OCI-LY7 (cell line): Measurements from ENCODE around the gene LONRF3. TPM values are rescaled to one million over a fixed set of nuclear protein-coding genes. Genes with fewer than 3 reads are reported as not detected.

Experiments
- BruUV-seq: library from RNA; stranded (reverse); fragments of 400-500 nt; replicated peaks from 2 replicates; lab custom pipeline; 2021; lab: Mats Ljungman, UMichigan
- CTCF ChIA-PET: fragments of 300-600 bp; sonication (Branson Sonifier 250); formaldehyde crosslinking; loops from one replicate; lab custom pipeline; 2022; ENCODE audit warnings: antibody characterized with exemption; ENCODE audit not compliant: unreplicated experiment; lab: Charles Lee
- POLR2A ChIA-PET: fragments of 300-600 bp; sonication (Branson Sonifier 250); formaldehyde crosslinking; loops from one replicate; lab custom pipeline; 2022; ENCODE audit warnings: antibody characterized with exemption; lab: Charles Lee
- DNase-seq: peaks from one replicate; pipeline ENCODE4 v3.0.0-alpha.2; 2015; ENCODE audit warnings: low spot score
- H2AFZ ChIP-seq: fragments of 200-600 bp; sonication (generic), shearing (Covaris generic); 2 replicates; pipeline ENCODE4 v1.6.1; 2014; ENCODE audit warnings: mild to moderate bottlenecking, antibody characterized with exemption, low read length, moderate library complexity
- H3K27ac ChIP-seq: fragments of 200-600 bp; sonication (generic); 2 replicates; pipeline ENCODE4 v1.5.1; 2014; ENCODE audit warnings: mixed run types, low read depth, mild to moderate bottlenecking, moderate library complexity, low read length, inconsistent platforms; ENCODE audit not compliant: poor library complexity, severe bottlenecking
- H3K36me3 ChIP-seq: fragments of 200-600 bp; sonication (generic); 2 replicates; pipeline ENCODE4 v1.6.1; 2014; ENCODE audit warnings: mild to moderate bottlenecking, antibody characterized with exemption, low read length, moderate library complexity, mixed read lengths; ENCODE audit not compliant: insufficient read depth
- H3K4me1 ChIP-seq: fragments of 200-600 bp; sonication (generic); 2 replicates; pipeline ENCODE4 v1.5.1; 2014; ENCODE audit warnings: mild to moderate bottlenecking, low read length; ENCODE audit not compliant: insufficient read depth, poor library complexity, severe bottlenecking
- H3K4me2 ChIP-seq: fragments of 200-600 bp; sonication (generic); 2 replicates; pipeline ENCODE4 v1.6.1; 2014; ENCODE audit warnings: mild to moderate bottlenecking, low read length
- H3K4me3 ChIP-seq: fragments of 200-600 bp; sonication (generic); 2 replicates; pipeline ENCODE4 v1.5.1; 2014; ENCODE audit warnings: mild to moderate bottlenecking, low read depth, low read length; ENCODE audit not compliant: poor library complexity, severe bottlenecking
- H3K79me2 ChIP-seq: fragments of 200-600 bp; sonication (generic); 2 replicates; pipeline ENCODE4 v1.6.1; 2016; ENCODE audit warnings: low read depth, mild to moderate bottlenecking, low read length, moderate library complexity, mixed read lengths; ENCODE audit not compliant: insufficient read depth
- H3K9me2 ChIP-seq: fragments of 200-600 bp; sonication (generic); 2 replicates; pipeline ENCODE4 v1.6.1; 2016; ENCODE audit warnings: mild to moderate bottlenecking, low read length, mixed read lengths; ENCODE audit not compliant: insufficient read depth
- H3K9me3 ChIP-seq: fragments of 200-600 bp; sonication (generic); 2 replicates; pipeline ENCODE4 v1.6.1; 2014; ENCODE audit warnings: mild to moderate bottlenecking, mixed run types, low read length, mixed read lengths
- H4K20me1 ChIP-seq: fragments of 200-600 bp; sonication (generic); 2 replicates; pipeline ENCODE4 v1.6.1; 2014; ENCODE audit warnings: mild to moderate bottlenecking, antibody characterized with exemption, low read length, moderate library complexity, mixed read lengths; ENCODE audit not compliant: insufficient read depth
- CTCF ChIP-seq: fragments of 200-600 bp; sonication (generic); conservative IDR thresholded peaks from 2 replicates; pipeline ENCODE4 v1.5.1; 2014; ENCODE audit warnings: mild to moderate bottlenecking, antibody characterized with exemption, low read length, moderate library complexity, mixed read lengths
- EZH2phosphoT487 ChIP-seq: fragments of 200-600 bp; sonication (generic); IDR thresholded peaks from 2 replicates; pipeline ENCODE4 v1.6.1; 2018; ENCODE audit warnings: low read depth, borderline replicate concordance, mild to moderate bottlenecking, mixed run types, antibody characterized with exemption, low read length, moderate library complexity, mixed read lengths
- intact Hi-C: fragments of 100-400 bp; cut with micrococcal nuclease; formaldehyde crosslinking; loops from one replicate; pipeline ENCODE4 v1.10.0; 2022; ENCODE audit not compliant: unreplicated experiment
- total RNA-seq, 2 experiments: library from RNA; depleted of rRNA in 1 of 2; stranded (reverse); fragments of >200 nt in 1 of 2; shearing (Covaris generic) in 1 of 2; gene quantifications; 2 replicates each; pipeline ENCODE4 v1.2.3, GENCODE V29; 2014 to 2022

The LONRF3 gene
- total RNA-seq, 2 experiments from 2014 or later: not detected

- no peaks in the 10 kb centered on the region for H3K36me3 ChIP-seq
- no peak overlapping the region for H3K27ac ChIP-seq
- TF ChIP-seq EZH2phosphoT487 (no peak), CTCF (no peak)
- H4K20me1 ChIP-seq: no peaks in the 10 kb centered on the region
- no peak for DNase-seq
- H3K79me2 ChIP-seq: no peaks in the 10 kb centered on the region
- no peaks in the 10 kb centered on the region for H3K9me2 ChIP-seq
- H3K9me3 ChIP-seq: no peaks in the 10 kb centered on the region
- BruUV-seq: no TSS peak
- H2AFZ ChIP-seq: no peak overlapping the region
- H3K4me3 ChIP-seq: no peak overlapping the region
- ChIA-PET POLR2A (no interaction called here), CTCF (no interaction called here)
- H3K4me1 ChIP-seq: peaks cover 13% of the 10 kb centered on the region
- intact Hi-C loops: no loop called here
- no peak overlapping the region for H3K4me2 ChIP-seq
Observed at GRCh38 chrX:119013164-119013563, 38.7 kb downstream of the LONRF3 start.

GRCh38 chrX:119015407-119016237, 41.2 kb downstream of the LONRF3 start:
- peaks cover 13% of the 10 kb centered on the region for H3K4me1 ChIP-seq
- POLR2A ChIA-PET: interaction anchor here (0.7 kb wide), 1 partner anchor 44 kb away, joined by 3 read pairs; no protein-coding TSS in a partner anchor
- DNase-seq: peak; percentile 59

More at GRCh38 chrX:119015407-119016237, 41.2 kb downstream of the LONRF3 start:
- BruUV-seq: no TSS peak
- CTCF ChIA-PET: no interaction called here
- H2AFZ ChIP-seq: no peak overlapping the region
- no peaks in the 10 kb centered on the region for H3K79me2 ChIP-seq
- TF ChIP-seq CTCF (no peak), EZH2phosphoT487 (no peak)
- no peaks in the 10 kb centered on the region for H4K20me1 ChIP-seq
- no peaks in the 10 kb centered on the region for H3K36me3 ChIP-seq
- peak overlapping the region; percentile 67 for H3K4me2 ChIP-seq
- H3K9me3 ChIP-seq: no peaks in the 10 kb centered on the region
- no peak overlapping the region for H3K4me3 ChIP-seq
- intact Hi-C loops: no loop called here
- peak overlapping the region; percentile 15 for H3K27ac ChIP-seq
- no peaks in the 10 kb centered on the region for H3K9me2 ChIP-seq
